Measurements from ENCODE around the gene MOGAT1.

MOGAT1 gene

DNA sequence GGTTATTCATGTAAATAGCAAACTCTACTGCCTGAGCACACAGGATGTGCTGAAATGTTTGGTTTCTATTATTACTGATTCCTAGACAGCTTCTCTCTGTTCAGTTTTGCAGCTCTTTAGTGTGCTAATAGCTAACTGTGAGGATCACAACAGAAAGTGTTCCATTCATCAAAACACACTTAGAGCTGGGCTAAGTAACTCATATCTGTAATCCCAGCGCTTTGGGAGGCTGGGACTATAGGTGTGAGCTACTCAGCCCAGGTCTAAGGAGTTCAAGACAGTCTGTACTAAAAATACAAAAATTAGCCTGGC lies 63.2 kb downstream of the MOGAT1 start:
- in situ Hi-C loops (cut with HindIII; ENCODE audit: low sequenced_read_pairs), result no loop called here
- no peak overlapping the region for H3K4me3 ChIP-seq (ENCODE audit: low read depth, low read length)
- DNase-seq (ENCODE audit: low read depth, low spot score), result no peak

DNA sequence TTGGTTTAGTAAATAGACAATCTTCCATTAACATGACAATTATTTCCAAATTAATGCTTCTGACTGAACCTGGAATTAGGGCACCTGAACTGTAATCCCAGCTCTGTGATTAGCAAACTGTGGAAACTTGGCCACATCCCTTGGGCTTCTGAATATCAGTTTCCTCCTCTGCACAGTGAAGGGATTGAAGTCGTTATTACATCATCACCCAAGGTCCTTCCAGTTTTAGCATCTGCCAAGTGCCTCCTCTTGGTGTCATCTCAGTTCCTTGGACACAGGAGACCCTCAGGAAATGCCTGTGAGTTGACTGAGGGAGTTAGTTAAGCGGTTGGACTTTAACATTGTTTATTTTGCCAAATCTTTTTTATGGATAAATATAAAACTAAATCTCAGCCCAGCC lies 64.8 kb downstream of the MOGAT1 start:
- in situ Hi-C loops (cut with HindIII; ENCODE audit: low sequenced_read_pairs), result no loop called here
- DNase-seq (ENCODE audit: low read depth, low spot score), result no peak
- TF ChIP-seq, protein P1, sequence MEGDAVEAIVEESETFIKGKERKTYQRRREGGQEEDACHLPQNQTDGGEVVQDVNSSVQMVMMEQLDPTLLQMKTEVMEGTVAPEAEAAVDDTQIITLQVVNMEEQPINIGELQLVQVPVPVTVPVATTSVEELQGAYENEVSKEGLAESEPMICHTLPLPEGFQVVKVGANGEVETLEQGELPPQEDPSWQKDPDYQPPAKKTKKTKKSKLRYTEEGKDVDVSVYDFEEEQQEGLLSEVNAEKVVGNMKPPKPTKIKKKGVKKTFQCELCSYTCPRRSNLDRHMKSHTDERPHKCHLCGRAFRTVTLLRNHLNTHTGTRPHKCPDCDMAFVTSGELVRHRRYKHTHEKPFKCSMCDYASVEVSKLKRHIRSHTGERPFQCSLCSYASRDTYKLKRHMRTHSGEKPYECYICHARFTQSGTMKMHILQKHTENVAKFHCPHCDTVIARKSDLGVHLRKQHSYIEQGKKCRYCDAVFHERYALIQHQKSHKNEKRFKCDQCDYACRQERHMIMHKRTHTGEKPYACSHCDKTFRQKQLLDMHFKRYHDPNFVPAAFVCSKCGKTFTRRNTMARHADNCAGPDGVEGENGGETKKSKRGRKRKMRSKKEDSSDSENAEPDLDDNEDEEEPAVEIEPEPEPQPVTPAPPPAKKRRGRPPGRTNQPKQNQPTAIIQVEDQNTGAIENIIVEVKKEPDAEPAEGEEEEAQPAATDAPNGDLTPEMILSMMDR (IDR thresholded peaks at IDR 0.05; ENCODE audit: low read depth, low read length), result no peak
- no peak overlapping the region for H3K4me3 ChIP-seq (ENCODE audit: low read depth, low read length)

More for the DNA sequence above, 63.2 kb downstream of the MOGAT1 start:
- TF ChIP-seq, protein P1 (IDR thresholded peaks at IDR 0.05; ENCODE audit: low read depth, low read length), result no peak

DNA sequence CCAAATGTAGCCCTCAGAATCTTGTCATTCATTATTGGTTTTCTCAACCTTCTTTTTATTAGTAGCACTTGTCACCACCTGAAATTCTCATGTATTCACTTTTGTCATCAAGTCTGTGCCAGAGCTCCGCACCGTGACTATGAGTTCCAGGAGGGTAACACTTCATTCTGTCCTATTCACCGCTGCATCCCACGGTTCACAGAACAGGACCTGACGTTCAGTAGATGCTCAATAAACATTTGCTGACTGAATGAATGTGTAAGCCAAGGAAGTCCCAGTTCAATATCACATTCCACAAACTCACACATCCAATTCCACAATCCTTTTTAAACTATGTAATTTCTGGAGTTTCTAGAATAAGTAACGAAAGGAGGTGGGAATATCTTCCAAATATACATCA lies 65.5 kb downstream of the MOGAT1 start:
- in situ Hi-C loops (cut with HindIII; ENCODE audit: low sequenced_read_pairs), result no loop called here
- no peak for DNase-seq (ENCODE audit: low read depth, low spot score)
- TF ChIP-seq, protein P1 (IDR thresholded peaks at IDR 0.05; ENCODE audit: low read depth, low read length), result no peak
- no peak overlapping the region for H3K4me3 ChIP-seq (ENCODE audit: low read depth, low read length)

DNA sequence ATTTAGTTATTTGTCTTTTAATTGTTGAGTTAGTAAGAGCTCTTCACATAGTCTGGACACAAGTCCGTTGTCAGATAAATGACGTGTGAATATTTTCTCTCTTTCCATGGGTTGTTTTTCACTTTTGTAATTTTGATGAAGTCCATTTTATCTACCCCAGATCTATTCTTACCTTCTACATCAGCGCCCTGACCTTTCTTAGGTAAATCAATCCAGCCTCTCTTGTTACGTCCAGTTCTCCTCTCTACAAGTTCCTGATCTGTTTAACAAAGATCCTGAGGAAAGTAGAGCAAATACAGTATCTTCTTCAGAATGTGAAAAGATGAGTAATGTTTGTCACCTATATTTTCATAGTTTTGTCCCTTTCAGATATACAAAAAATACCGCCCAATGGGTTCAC lies 66.9 kb downstream of the MOGAT1 start:
- in situ Hi-C loops (cut with HindIII; ENCODE audit: low sequenced_read_pairs), result no loop called here
- no peak overlapping the region for H3K4me3 ChIP-seq (ENCODE audit: low read depth, low read length)
- TF ChIP-seq, protein P1 (IDR thresholded peaks at IDR 0.05; ENCODE audit: low read depth, low read length), result no peak
- no peak for DNase-seq (ENCODE audit: low read depth, low spot score)

DNA sequence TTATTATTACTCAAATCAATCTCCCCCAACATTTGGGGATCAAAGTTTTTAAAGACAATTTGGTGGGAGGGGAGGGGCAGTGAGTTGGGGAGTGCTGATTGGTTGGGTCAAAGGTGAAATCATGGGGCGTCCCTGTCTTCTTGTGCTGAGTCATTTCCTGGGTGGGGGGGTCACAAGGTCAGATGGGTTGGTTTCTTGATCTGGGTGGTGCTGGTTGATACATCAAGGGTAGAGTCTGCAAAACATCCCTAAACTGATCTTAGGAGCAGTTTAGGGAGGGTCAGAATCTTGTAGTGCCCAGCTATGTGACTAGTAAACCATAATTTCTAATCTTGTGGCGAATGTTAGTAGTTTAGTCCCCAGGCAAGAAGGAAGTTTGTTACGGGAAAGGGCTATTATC lies 67.4 kb downstream of the MOGAT1 start:
- TF ChIP-seq, protein P1 (IDR thresholded peaks at IDR 0.05; ENCODE audit: low read depth, low read length), result no peak
- DNase-seq (ENCODE audit: low read depth, low spot score), result no peak
- no peak overlapping the region for H3K4me3 ChIP-seq (ENCODE audit: low read depth, low read length)
- in situ Hi-C loops (cut with HindIII; ENCODE audit: low sequenced_read_pairs), result no loop called here

DNA sequence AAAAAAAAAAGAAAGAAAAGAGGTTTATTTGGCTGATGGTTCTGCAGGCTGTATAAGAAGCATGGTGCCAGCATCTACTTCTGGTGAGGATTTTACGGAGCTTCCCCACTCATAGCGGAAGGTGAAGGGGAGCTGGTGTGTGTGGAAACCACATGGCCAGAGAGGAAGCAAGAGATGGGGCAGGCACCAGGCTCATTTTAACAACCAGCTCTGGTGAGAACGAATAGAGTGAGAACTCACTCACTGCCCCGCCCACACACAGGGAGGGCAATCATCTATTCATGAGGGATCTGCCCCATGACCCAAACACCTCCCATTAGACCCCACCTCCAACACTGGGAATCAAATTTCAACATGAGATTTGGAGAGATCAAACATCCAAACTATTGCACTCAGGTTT lies 68.5 kb downstream of the MOGAT1 start:
- in situ Hi-C loops (cut with HindIII; ENCODE audit: low sequenced_read_pairs), result no loop called here
- TF ChIP-seq, protein P1 (IDR thresholded peaks at IDR 0.05; ENCODE audit: low read depth, low read length), result no peak
- DNase-seq (ENCODE audit: low read depth, low spot score), result no peak
- no peak overlapping the region for H3K4me3 ChIP-seq (ENCODE audit: low read depth, low read length)

DNA sequence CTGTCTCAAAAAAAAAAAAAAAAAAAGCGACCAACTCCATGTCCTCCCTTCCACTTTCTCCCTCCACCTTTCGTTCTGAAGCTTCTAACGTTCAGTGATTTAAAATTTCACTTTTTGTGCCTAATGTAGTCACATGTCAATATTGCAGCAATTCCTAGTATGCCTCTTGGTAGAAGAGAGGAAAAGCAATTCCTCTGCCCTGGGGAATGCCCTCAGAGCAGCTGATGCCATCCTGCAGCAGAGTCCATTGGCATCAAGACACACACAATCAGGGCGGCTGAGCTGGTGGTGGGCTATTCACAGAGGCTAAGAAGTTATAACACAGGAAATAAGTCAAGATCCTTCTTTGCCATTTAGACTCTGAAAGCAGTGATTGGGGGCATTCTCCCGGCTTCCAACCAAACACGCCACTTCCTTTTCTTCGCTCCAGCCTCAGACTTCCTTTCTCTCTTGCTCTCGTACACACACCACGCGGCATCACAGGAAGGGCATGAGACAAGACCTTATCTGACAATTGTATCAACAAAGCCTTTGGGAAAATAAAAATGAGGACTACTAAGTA lies 71.9 kb downstream of the MOGAT1 start:
- in situ Hi-C loops (cut with HindIII; ENCODE audit: low sequenced_read_pairs), result no loop called here
- no peak for DNase-seq (ENCODE audit: low read depth, low spot score)
- H3K4me3 ChIP-seq (ENCODE audit: low read depth, low read length), result no peak overlapping the region
- TF ChIP-seq, protein P1 (IDR thresholded peaks at IDR 0.05; ENCODE audit: low read depth, low read length), result no peak
